Measurements from ENCODE around the gene LETM1. TPM values are rescaled to one million over a fixed set of nuclear protein-coding genes. Genes with fewer than 3 reads are reported as not detected.
A peak's percentile ranks its signal among the peaks of the same experiment; 100 is the strongest.

The LETM1 gene
- total RNA-seq, 4 donors from 2014 or later, result 40.6 to 85.6 (median 72.8) TPM

DNA sequence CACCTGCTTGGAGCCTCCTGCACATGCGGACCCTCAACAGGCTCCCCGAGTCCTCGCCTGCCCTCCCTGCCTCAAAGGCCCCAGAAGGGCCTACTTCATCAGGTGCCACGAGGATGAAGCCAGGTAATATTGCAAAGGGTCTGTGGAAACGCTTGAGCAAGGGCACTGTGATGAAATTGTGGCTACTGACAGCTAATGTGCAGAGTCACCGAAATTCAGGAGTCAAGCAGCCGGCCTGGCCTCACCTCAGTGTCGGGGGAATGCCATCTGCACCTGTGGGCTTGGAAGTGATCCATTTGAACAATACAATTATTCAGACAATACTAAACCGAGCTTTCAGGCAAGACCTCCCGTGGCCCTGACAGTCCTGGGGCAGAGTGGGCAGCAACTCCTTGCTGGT is 66.0 kb downstream of the LETM1 start:
- intact Hi-C loops (cut with DNase I), result no loop called here
- Histone ChIP-seq H3K4me1 (peaks cover 53 to 79% (median 63%) of the 10 kb centered on the region in 3 donors), H3K36me3 (no peaks in the 10 kb centered on the region), H3K27ac (peak overlapping the region; percentile 26 to 78 (median 72)), H3K4me3 (no peak overlapping the region), H3K9me3 (no peaks in the 10 kb centered on the region), H3K27me3 (peaks cover 0 to 13% (median 0%) of the 10 kb centered on the region in 4 donors)
- no peak for TF ChIP-seq POLR2A (IDR thresholded peaks at IDR 0.05)
- TF ChIP-seq, protein P1, sequence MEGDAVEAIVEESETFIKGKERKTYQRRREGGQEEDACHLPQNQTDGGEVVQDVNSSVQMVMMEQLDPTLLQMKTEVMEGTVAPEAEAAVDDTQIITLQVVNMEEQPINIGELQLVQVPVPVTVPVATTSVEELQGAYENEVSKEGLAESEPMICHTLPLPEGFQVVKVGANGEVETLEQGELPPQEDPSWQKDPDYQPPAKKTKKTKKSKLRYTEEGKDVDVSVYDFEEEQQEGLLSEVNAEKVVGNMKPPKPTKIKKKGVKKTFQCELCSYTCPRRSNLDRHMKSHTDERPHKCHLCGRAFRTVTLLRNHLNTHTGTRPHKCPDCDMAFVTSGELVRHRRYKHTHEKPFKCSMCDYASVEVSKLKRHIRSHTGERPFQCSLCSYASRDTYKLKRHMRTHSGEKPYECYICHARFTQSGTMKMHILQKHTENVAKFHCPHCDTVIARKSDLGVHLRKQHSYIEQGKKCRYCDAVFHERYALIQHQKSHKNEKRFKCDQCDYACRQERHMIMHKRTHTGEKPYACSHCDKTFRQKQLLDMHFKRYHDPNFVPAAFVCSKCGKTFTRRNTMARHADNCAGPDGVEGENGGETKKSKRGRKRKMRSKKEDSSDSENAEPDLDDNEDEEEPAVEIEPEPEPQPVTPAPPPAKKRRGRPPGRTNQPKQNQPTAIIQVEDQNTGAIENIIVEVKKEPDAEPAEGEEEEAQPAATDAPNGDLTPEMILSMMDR (IDR thresholded peaks at IDR 0.05), result no peak
- 40 to 60% methylated on average over 1 of the region's 10 CpGs for WGBS, 2 donors
- DNase-seq, result no peak

DNA sequence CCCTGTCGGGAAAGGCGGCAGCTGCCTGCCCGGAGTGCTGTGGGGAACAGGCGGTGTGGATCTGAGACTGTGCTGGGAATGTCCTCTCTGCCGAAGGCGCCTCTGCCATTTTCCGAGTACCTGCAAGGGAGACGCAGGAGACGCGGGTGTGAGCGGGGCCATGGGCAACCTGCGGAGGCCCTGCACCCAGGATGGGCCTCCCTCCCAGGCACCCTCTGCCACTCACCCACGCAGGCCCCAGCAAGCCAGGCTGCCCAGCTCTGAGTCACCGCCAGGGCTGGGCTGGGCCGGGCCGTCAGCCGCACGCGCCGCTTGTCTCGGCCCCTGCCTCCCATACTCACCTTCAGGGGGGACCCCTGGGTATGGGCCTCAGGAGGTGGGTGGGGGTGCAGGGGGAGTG is 66.4 kb downstream of the LETM1 start:
- no peak overlapping the region for H3K4me3 ChIP-seq
- H3K27me3 ChIP-seq, result peaks cover 0 to 8% (median 0%) of the 10 kb centered on the region in 4 donors
- no peaks in the 10 kb centered on the region for H3K9me3 ChIP-seq
- 38% methylated on average over 6 of the region's 21 CpGs; no CpG with 5 or more reads in 1 of the 2 donors for whole genome bisulfite sequencing, 2 donors
- TF ChIP-seq, protein P1 (IDR thresholded peaks at IDR 0.05), result peak in 2 of 6 experiments; percentile 21 to 24
- peak in 1 of 4 donors; percentile 47 for TF ChIP-seq POLR2A (IDR thresholded peaks at IDR 0.05)
- peaks cover 58 to 79% (median 63%) of the 10 kb centered on the region in 3 donors for H3K4me1 ChIP-seq
- intact Hi-C loops (cut with DNase I), result no loop called here
- peak overlapping the region; percentile 26 to 78 (median 72) for H3K27ac ChIP-seq
- no peaks in the 10 kb centered on the region for H3K36me3 ChIP-seq
- DNase-seq, result no peak

DNA sequence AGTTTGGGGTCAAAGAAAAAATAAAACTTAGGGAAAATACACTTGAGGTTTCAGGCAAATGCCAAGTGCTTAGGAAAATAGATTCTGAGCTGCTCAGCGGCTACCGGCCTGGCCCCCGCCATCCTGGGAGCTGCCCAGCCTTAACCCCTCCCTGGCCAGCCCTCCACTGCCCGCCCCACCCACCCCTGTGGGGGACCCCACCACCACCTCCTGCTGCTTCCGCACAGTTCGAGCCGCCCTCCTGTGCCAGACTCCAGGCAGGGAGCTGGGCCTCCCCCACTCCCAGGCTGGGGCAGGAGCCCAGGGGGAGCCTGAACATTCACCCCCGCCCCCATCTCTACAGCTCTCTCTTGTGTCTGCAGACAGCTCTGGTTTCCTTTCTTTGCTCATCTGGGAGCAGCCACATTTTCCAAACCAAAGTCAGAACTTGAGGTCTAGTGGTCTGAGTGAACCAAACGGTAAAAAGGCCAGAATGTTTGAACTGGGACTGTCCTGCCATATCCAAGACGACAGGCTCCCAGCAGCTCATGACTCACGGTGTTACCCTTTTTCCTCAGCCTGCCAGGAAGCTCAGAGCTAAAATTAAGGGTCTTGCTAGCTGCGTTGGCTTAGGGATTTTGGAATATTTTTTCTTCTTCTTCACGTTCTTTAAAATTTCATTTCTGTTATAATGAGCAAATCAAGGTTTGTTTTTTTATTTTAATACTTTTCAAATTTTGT is 67.5 kb downstream of the LETM1 start:
- Histone ChIP-seq H3K9me3 (no peaks in the 10 kb centered on the region), H3K4me3 (no peak overlapping the region), H3K4me1 (peaks cover 65 to 82% (median 65%) of the 10 kb centered on the region in 3 donors), H3K27ac (peak overlapping the region; percentile 63 to 78 (median 72)), H3K27me3 (no peaks in the 10 kb centered on the region), H3K36me3 (no peaks in the 10 kb centered on the region)
- 44% methylated on average over 8 of the region's 13 CpGs for WGBS, 2 donors
- intact Hi-C loops (cut with DNase I), result no loop called here
- no peak for TF ChIP-seq POLR2A (IDR thresholded peaks at IDR 0.05)
- TF ChIP-seq, protein P1 (IDR thresholded peaks at IDR 0.05), result no peak
- DNase-seq, result no peak

DNA sequence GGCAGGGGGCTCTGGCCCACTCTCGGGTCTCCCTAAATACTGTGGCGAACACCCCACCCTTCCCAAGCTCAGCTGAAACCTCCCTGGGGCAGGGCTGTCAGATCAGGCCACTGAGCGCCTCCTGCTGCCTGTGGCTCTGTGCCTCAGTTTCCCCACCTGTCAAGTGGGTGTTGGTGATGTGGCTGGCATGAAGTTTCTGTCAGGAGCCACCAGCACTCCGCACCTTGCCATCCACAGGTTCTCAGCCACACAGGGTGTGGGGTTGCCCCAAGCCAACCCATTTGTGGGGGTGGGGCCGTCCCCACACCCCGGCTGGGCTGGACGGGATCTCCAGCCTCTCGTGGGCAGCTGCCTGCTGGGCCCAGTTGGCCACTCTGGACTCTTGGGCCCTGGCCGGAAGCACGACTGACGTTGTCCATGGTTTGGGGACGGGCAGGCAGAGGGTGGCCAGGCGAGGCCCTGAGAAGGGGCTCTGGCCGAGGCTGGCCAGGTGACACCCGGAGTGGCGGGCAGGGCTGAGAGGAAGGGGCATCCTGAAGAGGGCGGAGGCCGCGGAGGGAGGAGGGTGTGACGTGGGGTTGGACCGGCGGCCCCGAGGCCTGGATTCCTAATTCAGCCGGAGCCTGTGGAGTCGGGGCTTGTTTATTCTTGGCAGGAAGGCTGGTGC is 68.4 kb downstream of the LETM1 start:
- intact Hi-C loops (cut with DNase I), result no loop called here
- TF ChIP-seq, protein P1 (IDR thresholded peaks at IDR 0.05), result no peak
- TF ChIP-seq POLR2A (IDR thresholded peaks at IDR 0.05), result no peak
- no peak for DNase-seq

More for the DNA sequence above, 68.4 kb downstream of the LETM1 start:
- Histone ChIP-seq H3K4me3 (no peak overlapping the region), H3K27me3 (no peaks in the 10 kb centered on the region), H3K36me3 (no peaks in the 10 kb centered on the region), H3K9me3 (no peaks in the 10 kb centered on the region), H3K4me1 (peaks cover 68 to 87% (median 69%) of the 10 kb centered on the region in 3 donors), H3K27ac (peak overlapping the region in 3 of 4 donors; percentile 68 to 78 (median 69))
- WGBS, 2 donors, result 8 to 28% methylated on average over 11 to 18 of the region's 25 CpGs
